ENCODE results near the gene DEDD2.
A peak's percentile ranks its signal among the peaks of the same experiment; 100 is the strongest.

The DEDD2 gene

GRCh38 chr19:42253245-42254088 is 36.0 kb upstream of the DEDD2 start:
- H3K4me3 ChIP-seq (ENCODE audit: low read depth in 1 of 5, low read length in 5 of 5), result peak overlapping the region; percentile 77 to 92 (median 85)
- peak overlapping the region; percentile 84 for H3K27ac ChIP-seq (ENCODE audit: low read depth, low read length)
- H3K9me3 ChIP-seq (ENCODE audit: control insufficient read depth in 5 of 5, low read length in 5 of 5), result no peaks in the 10 kb centered on the region
- peak overlapping the region in 4 of 5 donors; percentile 64 to 89 (median 74) for H3K9ac ChIP-seq (ENCODE audit: low read length in 5 of 5)
- peaks cover 0 to 20% (median 14%) of the 10 kb centered on the region in 5 donors for H3K36me3 ChIP-seq (ENCODE audit: control insufficient read depth in 5 of 5, insufficient read depth in 5 of 5, low read length in 5 of 5)
- H3K27me3 ChIP-seq (ENCODE audit: control insufficient read depth in 5 of 5, insufficient read depth in 4 of 5, low read length in 5 of 5), result peaks cover 0 to 3% (median 0%) of the 10 kb centered on the region in 5 donors
- H3K4me1 ChIP-seq (ENCODE audit: control insufficient read depth in 5 of 5, insufficient read depth in 5 of 5, low read length in 5 of 5), result peaks cover 8 to 55% (median 48%) of the 10 kb centered on the region in 5 donors

- peak overlapping the region; percentile 76 for H3K27ac ChIP-seq (ENCODE audit: low read depth, low read length)
- peak overlapping the region; percentile 17 to 78 (median 71) for H3K9ac ChIP-seq (ENCODE audit: low read length in 5 of 5)
- peaks cover 0 to 23% (median 14%) of the 10 kb centered on the region in 5 donors for H3K36me3 ChIP-seq (ENCODE audit: control insufficient read depth in 5 of 5, insufficient read depth in 5 of 5, low read length in 5 of 5)
- peaks cover 8 to 55% (median 48%) of the 10 kb centered on the region in 5 donors for H3K4me1 ChIP-seq (ENCODE audit: control insufficient read depth in 5 of 5, insufficient read depth in 5 of 5, low read length in 5 of 5)
- H3K4me3 ChIP-seq (ENCODE audit: low read depth in 1 of 5, low read length in 5 of 5), result peak overlapping the region; percentile 73 to 82 (median 77)
- peaks cover 0 to 3% (median 0%) of the 10 kb centered on the region in 5 donors for H3K27me3 ChIP-seq (ENCODE audit: control insufficient read depth in 5 of 5, insufficient read depth in 4 of 5, low read length in 5 of 5)
- no peaks in the 10 kb centered on the region for H3K9me3 ChIP-seq (ENCODE audit: control insufficient read depth in 5 of 5, low read length in 5 of 5)
These were observed 35.1 kb upstream of the DEDD2 start for GRCh38 chr19:42252365-42253244.

GRCh38 chr19:42251572-42252358 is 34.3 kb upstream of the DEDD2 start:
- H3K4me3 ChIP-seq (ENCODE audit: low read depth in 1 of 5, low read length in 5 of 5), result peak overlapping the region in 4 of 5 donors; percentile 35 to 82 (median 59)
- H3K9me3 ChIP-seq (ENCODE audit: control insufficient read depth in 5 of 5, low read length in 5 of 5), result no peaks in the 10 kb centered on the region
- peak overlapping the region; percentile 44 for H3K27ac ChIP-seq (ENCODE audit: low read depth, low read length)
- peak overlapping the region in 2 of 5 donors; percentile 12 to 31 for H3K9ac ChIP-seq (ENCODE audit: low read length in 5 of 5)
- peaks cover 11 to 57% (median 49%) of the 10 kb centered on the region in 5 donors for H3K4me1 ChIP-seq (ENCODE audit: control insufficient read depth in 5 of 5, insufficient read depth in 5 of 5, low read length in 5 of 5)
- peaks cover 0 to 24% (median 18%) of the 10 kb centered on the region in 5 donors for H3K36me3 ChIP-seq (ENCODE audit: control insufficient read depth in 5 of 5, insufficient read depth in 5 of 5, low read length in 5 of 5)
- H3K27me3 ChIP-seq (ENCODE audit: control insufficient read depth in 5 of 5, insufficient read depth in 4 of 5, low read length in 5 of 5), result peaks cover 0 to 3% (median 0%) of the 10 kb centered on the region in 5 donors

GRCh38 chr19:42250666-42251531 is 33.4 kb upstream of the DEDD2 start:
- peaks cover 0 to 3% (median 0%) of the 10 kb centered on the region in 5 donors for H3K27me3 ChIP-seq (ENCODE audit: control insufficient read depth in 5 of 5, insufficient read depth in 4 of 5, low read length in 5 of 5)
- peaks cover 0 to 26% (median 18%) of the 10 kb centered on the region in 5 donors for H3K36me3 ChIP-seq (ENCODE audit: control insufficient read depth in 5 of 5, insufficient read depth in 5 of 5, low read length in 5 of 5)
- peak overlapping the region in 2 of 5 donors; percentile 11 to 53 for H3K9ac ChIP-seq (ENCODE audit: low read length in 5 of 5)
- peak overlapping the region in 3 of 5 donors; percentile 27 to 54 (median 49) for H3K4me3 ChIP-seq (ENCODE audit: low read depth in 1 of 5, low read length in 5 of 5)
- H3K27ac ChIP-seq (ENCODE audit: low read depth, low read length), result peak overlapping the region; percentile 76
- H3K9me3 ChIP-seq (ENCODE audit: control insufficient read depth in 5 of 5, low read length in 5 of 5), result no peaks in the 10 kb centered on the region
- peaks cover 13 to 61% (median 52%) of the 10 kb centered on the region in 5 donors for H3K4me1 ChIP-seq (ENCODE audit: control insufficient read depth in 5 of 5, insufficient read depth in 5 of 5, low read length in 5 of 5)

- Histone ChIP-seq H3K4me3 (ENCODE audit: low read depth in 1 of 5, low read length in 5 of 5) (peak overlapping the region in 3 of 5 donors; percentile 27 to 54 (median 49)), H3K9me3 (ENCODE audit: control insufficient read depth in 5 of 5, low read length in 5 of 5) (no peaks in the 10 kb centered on the region), H3K27ac (ENCODE audit: low read depth, low read length) (peak overlapping the region; percentile 76), H3K9ac (ENCODE audit: low read length in 5 of 5) (peak overlapping the region in 1 of 5 donors; percentile 53), H3K4me1 (ENCODE audit: control insufficient read depth in 5 of 5, insufficient read depth in 5 of 5, low read length in 5 of 5) (peaks cover 13 to 60% (median 49%) of the 10 kb centered on the region in 5 donors), H3K27me3 (ENCODE audit: control insufficient read depth in 5 of 5, insufficient read depth in 4 of 5, low read length in 5 of 5) (no peaks in the 10 kb centered on the region), H3K36me3 (ENCODE audit: control insufficient read depth in 5 of 5, insufficient read depth in 5 of 5, low read length in 5 of 5) (peaks cover 0 to 26% (median 18%) of the 10 kb centered on the region in 5 donors)
These were observed 32.7 kb upstream of the DEDD2 start for GRCh38 chr19:42250183-42250665.

- Histone ChIP-seq H3K4me3 (ENCODE audit: low read depth in 1 of 5, low read length in 5 of 5) (peak overlapping the region in 2 of 5 donors; percentile 13 to 54), H3K9me3 (ENCODE audit: control insufficient read depth in 5 of 5, low read length in 5 of 5) (no peaks in the 10 kb centered on the region), H3K27me3 (ENCODE audit: control insufficient read depth in 5 of 5, insufficient read depth in 4 of 5, low read length in 5 of 5) (no peaks in the 10 kb centered on the region), H3K9ac (ENCODE audit: low read length in 5 of 5) (peak overlapping the region in 1 of 5 donors; percentile 51), H3K36me3 (ENCODE audit: control insufficient read depth in 5 of 5, insufficient read depth in 5 of 5, low read length in 5 of 5) (peaks cover 0 to 26% (median 18%) of the 10 kb centered on the region in 5 donors), H3K27ac (ENCODE audit: low read depth, low read length) (peak overlapping the region; percentile 76), H3K4me1 (ENCODE audit: control insufficient read depth in 5 of 5, insufficient read depth in 5 of 5, low read length in 5 of 5) (peaks cover 13 to 64% (median 53%) of the 10 kb centered on the region in 5 donors)
These were observed 32.3 kb upstream of the DEDD2 start for GRCh38 chr19:42249769-42250168.

GRCh38 chr19:42249149-42249750 is 31.8 kb upstream of the DEDD2 start:
- Histone ChIP-seq H3K27ac (ENCODE audit: low read depth, low read length) (peak overlapping the region; percentile 23), H3K36me3 (ENCODE audit: control insufficient read depth in 5 of 5, insufficient read depth in 5 of 5, low read length in 5 of 5) (peaks cover 0 to 26% (median 18%) of the 10 kb centered on the region in 5 donors), H3K4me3 (ENCODE audit: low read depth in 1 of 5, low read length in 5 of 5) (no peak overlapping the region), H3K9ac (ENCODE audit: low read length in 5 of 5) (peak overlapping the region in 1 of 5 donors; percentile 51), H3K9me3 (ENCODE audit: control insufficient read depth in 5 of 5, low read length in 5 of 5) (no peaks in the 10 kb centered on the region), H3K4me1 (ENCODE audit: control insufficient read depth in 5 of 5, insufficient read depth in 5 of 5, low read length in 5 of 5) (peaks cover 17 to 65% (median 53%) of the 10 kb centered on the region in 5 donors), H3K27me3 (ENCODE audit: control insufficient read depth in 5 of 5, insufficient read depth in 4 of 5, low read length in 5 of 5) (no peaks in the 10 kb centered on the region)

Data from subcutaneous abdominal adipose tissue (tissue), 5 donors.